Cardiac septum (tissue), 1 donor: Measurements from ENCODE around the gene PITPNB. TPM values are rescaled to one million over a fixed set of nuclear protein-coding genes. Genes with fewer than 3 reads are reported as not detected.

Experiments used
- DNase-seq: peaks from one replicate; pipeline ENCODE4 v3.0.0-alpha.2; 2020; ENCODE audit warnings: low spot score
- intact Hi-C: fragments of 100-400 bp; cut with DNase I; formaldehyde crosslinking; loops from one replicate; pipeline ENCODE4 v1.14.0; 2022
- total RNA-seq: library from RNA; stranded (reverse); fragmentation: NEBNext Ultra II Directional; extraction: Animal tissue kit (Norgen Biotek cat#: 25700); gene quantifications from one replicate; pipeline ENCODE4 v1.2.1, GENCODE V29; 2021
- donor health status: DM: no; HTN: no; CAD: no.

The PITPNB gene
- total RNA-seq, 1 donor from 2014 or later = 69.2 TPM

- intact Hi-C loops = no loop called here
- DNase-seq = no peak
Observed at GRCh38 chr22:27843441-27843840, 75.6 kb downstream of the PITPNB start.

GRCh38 chr22:27842669-27843431 lies 76.2 kb downstream of the PITPNB start:
- no peak for DNase-seq
- intact Hi-C loops = no loop called here

- intact Hi-C loops = no loop called here
- DNase-seq = no peak
Observed at GRCh38 chr22:27842201-27842600, 76.9 kb downstream of the PITPNB start.

- intact Hi-C loops = no loop called here
- no peak for DNase-seq
Observed at GRCh38 chr22:27840436-27840835, 78.6 kb downstream of the PITPNB start.

- DNase-seq = no peak
- intact Hi-C loops = no loop called here
Observed at GRCh38 chr22:27839057-27839660, 79.9 kb downstream of the PITPNB start.

- intact Hi-C loops = no loop called here
- DNase-seq = no peak
Observed at GRCh38 chr22:27836181-27836580, 82.9 kb downstream of the PITPNB start.

- intact Hi-C loops = no loop called here
- no peak for DNase-seq
Observed at GRCh38 chr22:27835446-27835845, 83.6 kb downstream of the PITPNB start.

- intact Hi-C loops = no loop called here
- DNase-seq = no peak
Observed at GRCh38 chr22:27834364-27835185, 84.5 kb downstream of the PITPNB start.

- intact Hi-C loops = no loop called here
- DNase-seq = no peak
Observed at GRCh38 chr22:27833803-27834202, 85.3 kb downstream of the PITPNB start.

- no peak for DNase-seq
- intact Hi-C loops = no loop called here
Observed at GRCh38 chr22:27832606-27833005, 86.5 kb downstream of the PITPNB start.

- DNase-seq = no peak
- intact Hi-C loops = no loop called here
Observed at GRCh38 chr22:27829620-27830019, 89.4 kb downstream of the PITPNB start.

GRCh38 chr22:27827604-27828587 lies 91.2 kb downstream of the PITPNB start:
- intact Hi-C loops = no loop called here

GRCh38 chr22:27825174-27825573 lies 93.9 kb downstream of the PITPNB start:
- intact Hi-C loops = no loop called here
- no peak for DNase-seq

More at GRCh38 chr22:27827604-27828587, 91.2 kb downstream of the PITPNB start:
- DNase-seq = no peak

GRCh38 chr22:27823221-27823620 lies 95.8 kb downstream of the PITPNB start:
- no peak for DNase-seq
- intact Hi-C loops = no loop called here

GRCh38 chr22:27820896-27821866 lies 97.9 kb downstream of the PITPNB start:
- intact Hi-C loops = no loop called here
- no peak for DNase-seq

GRCh38 chr22:27816552-27816951 lies 102.5 kb downstream of the PITPNB start:
- intact Hi-C loops = no loop called here

GRCh38 chr22:27815826-27816530 lies 103.1 kb downstream of the PITPNB start:
- DNase-seq = no peak
- intact Hi-C loops = no loop called here

More at GRCh38 chr22:27816552-27816951, 102.5 kb downstream of the PITPNB start:
- DNase-seq = no peak

GRCh38 chr22:27814993-27815392 lies 104.1 kb downstream of the PITPNB start:
- intact Hi-C loops = no loop called here
- no peak for DNase-seq
